GM19452 (cell line): ENCODE measurements around the gene TNIK.

Experiments
- ATAC-seq: cut with Tn5 transposase; IDR thresholded peaks from one replicate; pipeline ENCODE4 v1.9.1; 2021; ENCODE audit not compliant: unreplicated experiment

TNIK gene

GRCh38 chr3:171201825-171202224 lies 258.4 kb downstream of the TNIK start:
- no peak for ATAC-seq

GRCh38 chr3:171200750-171201088 lies 259.5 kb downstream of the TNIK start:
- ATAC-seq, result no peak

GRCh38 chr3:171200052-171200749 lies 260.0 kb downstream of the TNIK start:
- ATAC-seq, result no peak

- ATAC-seq, result no peak
Observed at GRCh38 chr3:171199473-171199829, 260.8 kb downstream of the TNIK start.

GRCh38 chr3:171198781-171199472 lies 261.3 kb downstream of the TNIK start:
- no peak for ATAC-seq

GRCh38 chr3:171195686-171196085 lies 264.5 kb downstream of the TNIK start:
- no peak for ATAC-seq

GRCh38 chr3:171194965-171195364 lies 265.2 kb downstream of the TNIK start:
- no peak for ATAC-seq

- ATAC-seq, result no peak
Observed at GRCh38 chr3:171193693-171194092, 266.5 kb downstream of the TNIK start.

- ATAC-seq, result no peak
Observed at GRCh38 chr3:171192176-171192854, 267.9 kb downstream of the TNIK start.

GRCh38 chr3:171190668-171191067 lies 269.5 kb downstream of the TNIK start:
- no peak for ATAC-seq

GRCh38 chr3:171189394-171190080 lies 270.7 kb downstream of the TNIK start:
- ATAC-seq, result peak; percentile 49

- ATAC-seq, result no peak
Observed at GRCh38 chr3:171187706-171188290, 272.4 kb downstream of the TNIK start.

GRCh38 chr3:171186817-171187500 lies 273.2 kb downstream of the TNIK start:
- ATAC-seq, result no peak

GRCh38 chr3:171186383-171186782 lies 273.8 kb downstream of the TNIK start:
- no peak for ATAC-seq

- no peak for ATAC-seq
Observed at GRCh38 chr3:171185959-171186358, 274.2 kb downstream of the TNIK start.

GRCh38 chr3:171184372-171184771 lies 275.8 kb downstream of the TNIK start:
- ATAC-seq, result peak; percentile 82

GRCh38 chr3:171183042-171183441 lies 277.2 kb downstream of the TNIK start:
- no peak for ATAC-seq

- no peak for ATAC-seq
Observed at GRCh38 chr3:171181907-171182690, 278.1 kb downstream of the TNIK start.

- no peak for ATAC-seq
Observed at GRCh38 chr3:171178714-171179113, 281.5 kb downstream of the TNIK start.

GRCh38 chr3:171177553-171177952 lies 282.7 kb downstream of the TNIK start:
- no peak for ATAC-seq
